Esophagus muscularis mucosa (tissue), 4 donors: Measurements from ENCODE around the gene C1orf52. TPM values are rescaled to one million over a fixed set of nuclear protein-coding genes. Genes with fewer than 3 reads are reported as not detected.

Source experiments
- DNase-seq: peaks from one replicate; pipeline ENCODE4 v3.0.0-alpha.2; 2017; ENCODE audit errors: extremely low spot score
- H3K27ac ChIP-seq, 4 donors: fragments of 200-600 bp; sonication (generic); replicated peaks in 1 of 4; 1 replicate in 3 of 4; 2 replicates in 1 of 4; pipeline ENCODE4 v1.5.1; 2016 to 2019; ENCODE audit warnings: mild to moderate bottlenecking in 1 of 4
- H3K27me3 ChIP-seq, 4 donors: fragments of 200-600 bp; sonication (generic); one replicate each; pipeline versions ENCODE4 v1.5.1 to v1.6.0; 2016 to 2019
- H3K36me3 ChIP-seq, 4 donors: fragments of 200-600 bp; sonication (generic); one replicate each; pipeline ENCODE4 v1.5.1; 2016 to 2019
- H3K4me1 ChIP-seq, 4 donors: fragments of 200-600 bp; sonication (generic); one replicate each; pipeline ENCODE4 v1.5.1; 2016 to 2019
- H3K4me3 ChIP-seq, 4 donors: fragments of 200-600 bp; sonication (generic); 1 replicate in 2 of 4; 2 replicates in 2 of 4; pipeline ENCODE4 v1.5.1; 2016 to 2019; ENCODE audit warnings: mild to moderate bottlenecking in 4 of 4, moderate library complexity in 1 of 4
- H3K9me3 ChIP-seq, 4 donors: fragments of 200-600 bp; sonication (generic); 1 replicate in 3 of 4; 2 replicates in 1 of 4; pipeline ENCODE4 v1.5.1; 2016 to 2019
- EP300 ChIP-seq: sonication (generic); formaldehyde crosslinking; IDR thresholded peaks from one replicate; pipeline ENCODE4 v1.6.1; 2017; ENCODE audit warnings: antibody characterized with exemption
- POLR2A ChIP-seq: fragments of 450-650 bp; IDR thresholded peaks from one replicate; pipeline ENCODE4 v1.6.1; 2017; ENCODE audit warnings: antibody characterized with exemption, moderate library complexity, mild to moderate bottlenecking, low read depth
- POLR2AphosphoS5 ChIP-seq, 2 donors: sonication (generic); formaldehyde crosslinking; IDR thresholded peaks; one replicate each; pipeline ENCODE4 v1.6.1; 2017; ENCODE audit warnings: antibody characterized with exemption in 2 of 2
- WGBS: methylation state at CpG from one replicate; pipeline ENCODE4 v1.1.5; 2018; 5-methylcytosine and 5-hydroxymethylcytosine counted together
- intact Hi-C: fragments of 100-400 bp; cut with DNase I; formaldehyde crosslinking; loops from one replicate; pipeline ENCODE4 v1.15.1; 2023
- total RNA-seq, 4 donors: library from RNA; depleted of rRNA; stranded (reverse); fragments of >200 nt; gene quantifications; one replicate each; pipeline versions ENCODE4 v1.1.0 to v1.2.1, GENCODE V29; 2016
- TF ChIP-seq, protein P1 (sequence below), 3 experiments: fragments of 200-600 bp in 2 of 3; fragments of 450-650 bp in 1 of 3; sonication (generic) in 2 of 3; IDR thresholded peaks; one replicate each; pipeline ENCODE4 v1.5.1; 2017 to 2019; ENCODE audit warnings: antibody characterized with exemption in 3 of 3, mild to moderate bottlenecking in 2 of 3, moderate library complexity in 1 of 3

C1orf52 gene
- total RNA-seq, 4 donors from 2014 or later = 11.2 to 22.4 (median 15.4) TPM

DNA sequence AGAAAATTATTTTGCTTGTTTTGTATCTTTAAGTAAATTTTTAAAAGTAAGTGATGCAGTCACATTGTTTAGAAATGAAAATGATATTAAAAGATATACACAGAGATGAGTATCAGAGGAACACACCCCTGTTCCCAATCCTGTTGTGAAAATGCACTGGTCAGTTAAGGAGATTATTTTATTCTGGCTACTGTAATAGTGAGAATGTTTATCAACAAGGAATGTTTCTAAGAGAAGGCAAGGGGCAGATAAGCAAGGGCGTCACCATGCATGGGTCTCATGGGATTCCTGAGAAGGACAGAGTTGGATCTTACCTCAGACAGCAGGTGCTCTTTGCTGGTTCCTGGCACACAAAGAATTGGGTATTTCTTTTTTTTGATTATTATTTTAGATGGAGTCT, 21.8 kb downstream of the C1orf52 start:
- Histone ChIP-seq H3K36me3 (no peaks in the 10 kb centered on the region), H3K9me3 (no peaks in the 10 kb centered on the region), H3K27ac (no peak overlapping the region), H3K27me3 (no peaks in the 10 kb centered on the region), H3K4me1 (peaks cover 0 to 21% (median 20%) of the 10 kb centered on the region in 4 donors), H3K4me3 (no peak overlapping the region)
- WGBS = 94% methylated on average over 1 of the region's 1 CpG
- no peak for DNase-seq
- intact Hi-C loops = no loop called here
- TF ChIP-seq, protein P1, sequence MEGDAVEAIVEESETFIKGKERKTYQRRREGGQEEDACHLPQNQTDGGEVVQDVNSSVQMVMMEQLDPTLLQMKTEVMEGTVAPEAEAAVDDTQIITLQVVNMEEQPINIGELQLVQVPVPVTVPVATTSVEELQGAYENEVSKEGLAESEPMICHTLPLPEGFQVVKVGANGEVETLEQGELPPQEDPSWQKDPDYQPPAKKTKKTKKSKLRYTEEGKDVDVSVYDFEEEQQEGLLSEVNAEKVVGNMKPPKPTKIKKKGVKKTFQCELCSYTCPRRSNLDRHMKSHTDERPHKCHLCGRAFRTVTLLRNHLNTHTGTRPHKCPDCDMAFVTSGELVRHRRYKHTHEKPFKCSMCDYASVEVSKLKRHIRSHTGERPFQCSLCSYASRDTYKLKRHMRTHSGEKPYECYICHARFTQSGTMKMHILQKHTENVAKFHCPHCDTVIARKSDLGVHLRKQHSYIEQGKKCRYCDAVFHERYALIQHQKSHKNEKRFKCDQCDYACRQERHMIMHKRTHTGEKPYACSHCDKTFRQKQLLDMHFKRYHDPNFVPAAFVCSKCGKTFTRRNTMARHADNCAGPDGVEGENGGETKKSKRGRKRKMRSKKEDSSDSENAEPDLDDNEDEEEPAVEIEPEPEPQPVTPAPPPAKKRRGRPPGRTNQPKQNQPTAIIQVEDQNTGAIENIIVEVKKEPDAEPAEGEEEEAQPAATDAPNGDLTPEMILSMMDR (IDR thresholded peaks at IDR 0.05) = no peak
- TF ChIP-seq POLR2AphosphoS5 (IDR thresholded peaks at IDR 0.05) (no peak), POLR2A (no peak), EP300 (no peak)

DNA sequence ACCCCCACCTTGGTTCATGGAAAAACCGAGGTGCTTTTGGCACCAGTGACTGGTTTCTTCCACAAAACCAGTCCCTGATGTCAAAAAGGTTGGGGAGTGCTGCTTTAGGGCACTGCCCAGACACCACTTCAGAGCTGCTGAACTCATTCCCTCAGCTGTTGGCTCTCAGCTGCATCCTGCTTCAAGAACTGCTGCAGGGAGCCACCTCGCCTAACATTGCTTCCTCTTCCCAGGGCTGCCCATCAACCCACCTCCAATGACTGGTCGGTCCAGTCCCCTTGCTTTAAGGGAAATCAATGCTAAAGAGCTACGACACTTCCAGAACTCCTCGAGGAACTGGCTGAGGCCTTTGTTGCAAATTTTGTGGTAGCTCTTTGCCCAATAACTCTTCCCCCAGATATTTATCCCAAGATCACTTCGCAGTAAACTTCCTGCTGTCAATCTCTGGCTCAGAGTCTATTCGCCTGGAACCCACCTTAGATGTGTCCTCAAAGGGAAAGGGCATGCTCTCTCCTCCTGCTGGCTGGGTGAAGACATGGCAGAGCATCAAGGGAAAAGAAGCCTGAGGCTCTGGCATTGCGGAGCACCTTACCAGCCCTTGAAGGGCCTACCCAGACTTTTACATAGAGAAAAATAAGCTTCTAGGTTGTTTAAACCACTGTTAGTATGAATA, 29.0 kb downstream of the C1orf52 start:
- WGBS = 82% methylated on average over 8 of the region's 8 CpGs
- no peaks in the 10 kb centered on the region for H3K27me3 ChIP-seq
- DNase-seq = no peak
- no peak overlapping the region for H3K27ac ChIP-seq
- H3K36me3 ChIP-seq = no peaks in the 10 kb centered on the region
- intact Hi-C loops = no loop called here
- H3K4me1 ChIP-seq = peaks cover 3 to 28% (median 19%) of the 10 kb centered on the region in 4 donors
- H3K9me3 ChIP-seq = no peaks in the 10 kb centered on the region
- H3K4me3 ChIP-seq = no peak overlapping the region
- TF ChIP-seq POLR2AphosphoS5 (IDR thresholded peaks at IDR 0.05) = no peak
- no peak for TF ChIP-seq POLR2A
- TF ChIP-seq, protein P1 (IDR thresholded peaks at IDR 0.05) = peak in 1 of 3 experiments; percentile 27
- TF ChIP-seq EP300 = no peak

DNA sequence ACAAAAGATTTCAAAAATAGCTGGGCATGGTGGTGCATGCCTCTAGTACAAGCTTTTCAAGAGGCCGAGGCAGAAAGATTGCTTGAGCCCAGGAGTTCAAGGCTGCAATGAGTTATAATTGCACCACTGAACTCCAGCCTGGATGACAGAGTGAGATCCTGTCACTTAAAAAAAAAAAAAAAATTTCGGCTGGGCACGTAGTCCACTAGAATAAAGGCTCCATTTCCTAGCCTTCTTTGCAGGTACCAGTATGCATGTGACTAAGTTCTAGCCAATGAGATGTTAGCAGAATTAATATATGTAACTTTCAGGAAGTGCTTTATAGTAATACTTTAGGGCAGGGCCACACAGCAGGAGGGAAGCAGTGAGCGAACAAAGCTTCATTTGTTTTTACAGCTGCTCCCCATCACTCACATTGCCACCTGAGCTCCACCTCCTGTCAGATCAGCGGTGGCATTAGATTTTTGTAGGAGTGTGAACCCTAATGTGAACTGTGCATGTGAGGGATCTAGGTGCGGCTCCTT, 29.8 kb downstream of the C1orf52 start:
- peak overlapping the region in 2 of 4 donors; percentile 44 to 57 for H3K27ac ChIP-seq
- intact Hi-C loops = no loop called here
- no peaks in the 10 kb centered on the region for H3K9me3 ChIP-seq
- H3K27me3 ChIP-seq = no peaks in the 10 kb centered on the region
- WGBS = 80% methylated on average over 6 of the region's 6 CpGs
- TF ChIP-seq, protein P1 (IDR thresholded peaks at IDR 0.05) = no peak
- TF ChIP-seq POLR2A = no peak
- TF ChIP-seq POLR2AphosphoS5 (IDR thresholded peaks at IDR 0.05) = no peak
- no peak for TF ChIP-seq EP300
- H3K4me1 ChIP-seq = peaks cover 9 to 36% (median 27%) of the 10 kb centered on the region in 4 donors
- no peaks in the 10 kb centered on the region for H3K36me3 ChIP-seq
- H3K4me3 ChIP-seq = no peak overlapping the region
- no peak for DNase-seq

DNA sequence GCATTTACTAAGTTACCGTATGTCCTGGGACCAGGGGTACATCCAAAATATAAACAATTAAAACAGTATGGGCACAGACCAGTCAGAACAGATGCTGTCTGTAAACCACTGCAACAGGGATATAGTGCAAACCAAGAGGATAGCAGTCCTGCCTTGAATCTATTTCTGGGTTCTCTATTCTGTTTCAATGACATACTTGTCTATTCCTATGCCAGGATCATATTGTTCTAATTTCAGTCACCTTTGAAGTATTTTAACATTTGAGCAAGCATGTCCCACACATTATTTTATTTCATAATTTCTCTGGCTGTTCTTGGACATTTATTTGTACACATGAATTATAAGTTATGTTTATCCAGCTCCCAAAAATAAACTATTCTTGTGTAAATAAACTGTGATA, 30.5 kb downstream of the C1orf52 start:
- intact Hi-C loops = no loop called here
- peak overlapping the region in 3 of 4 donors; percentile 5 to 57 (median 44) for H3K27ac ChIP-seq

More for the DNA sequence above, 30.5 kb downstream of the C1orf52 start:
- WGBS = 43% methylated on average over 1 of the region's 1 CpG
- Histone ChIP-seq H3K9me3 (no peaks in the 10 kb centered on the region), H3K4me1 (peaks cover 15 to 43% (median 33%) of the 10 kb centered on the region in 4 donors), H3K36me3 (no peaks in the 10 kb centered on the region), H3K27me3 (no peaks in the 10 kb centered on the region), H3K4me3 (no peak overlapping the region)
- no peak for DNase-seq
- TF ChIP-seq POLR2AphosphoS5 (IDR thresholded peaks at IDR 0.05) = no peak
- no peak for TF ChIP-seq EP300
- TF ChIP-seq, protein P1 (IDR thresholded peaks at IDR 0.05) = no peak
- TF ChIP-seq POLR2A = no peak
